ENCODE data around the gene SLC26A11. TPM values are rescaled to one million over a fixed set of nuclear protein-coding genes. Genes with fewer than 3 reads are reported as not detected.

The SLC26A11 gene
- total RNA-seq, 1 donor: 12.7 TPM

GRCh38 chr17:80264205-80265075, 44.2 kb downstream of the SLC26A11 start:
- H3K79me2 ChIP-seq (ENCODE audit: insufficient read depth, low read length): peaks cover 43% of the 10 kb centered on the region
- H3K9me3 ChIP-seq (ENCODE audit: low read depth, low read length): no peaks in the 10 kb centered on the region
- no peak overlapping the region for H2AFZ ChIP-seq (ENCODE audit: low read length)
- TF ChIP-seq CTCF (IDR thresholded peaks at IDR 0.05; ENCODE audit: extremely low read depth, low read depth, low read length): no peak
- no peak overlapping the region for H3K4me3 ChIP-seq (ENCODE audit: insufficient read depth, low read length)
- peaks cover 29% of the 10 kb centered on the region for H3K4me1 ChIP-seq (ENCODE audit: insufficient read depth, low read length)
- peaks cover 9% of the 10 kb centered on the region for H4K20me1 ChIP-seq (ENCODE audit: insufficient read depth, low read length)
- H3K36me3 ChIP-seq (ENCODE audit: insufficient read depth, low read length): peaks cover 37% of the 10 kb centered on the region
- H3K27ac ChIP-seq (ENCODE audit: low read depth, low read length): no peak overlapping the region
- no peaks in the 10 kb centered on the region for H3K27me3 ChIP-seq (ENCODE audit: insufficient read depth, low read length)
- DNase-seq (ENCODE audit: insufficient read length, low spot score, missing footprints): peak; percentile 3
- peak overlapping the region; percentile 85 for H3K4me2 ChIP-seq (ENCODE audit: insufficient read depth, low read length)

- Histone ChIP-seq H3K36me3 (ENCODE audit: insufficient read depth, low read length) (peaks cover 37% of the 10 kb centered on the region), H3K27me3 (ENCODE audit: insufficient read depth, low read length) (no peaks in the 10 kb centered on the region), H3K4me1 (ENCODE audit: insufficient read depth, low read length) (peaks cover 23% of the 10 kb centered on the region), H3K27ac (ENCODE audit: low read depth, low read length) (no peak overlapping the region), H3K79me2 (ENCODE audit: insufficient read depth, low read length) (peaks cover 43% of the 10 kb centered on the region), H3K9me3 (ENCODE audit: low read depth, low read length) (no peaks in the 10 kb centered on the region), H2AFZ (ENCODE audit: low read length) (no peak overlapping the region), H3K4me3 (ENCODE audit: insufficient read depth, low read length) (no peak overlapping the region), H4K20me1 (ENCODE audit: insufficient read depth, low read length) (peaks cover 9% of the 10 kb centered on the region), H3K4me2 (ENCODE audit: insufficient read depth, low read length) (no peak overlapping the region)
- no peak for TF ChIP-seq CTCF (IDR thresholded peaks at IDR 0.05; ENCODE audit: extremely low read depth, low read depth, low read length)
- no peak for DNase-seq (ENCODE audit: insufficient read length, low spot score, missing footprints)
Measured at GRCh38 chr17:80265205-80266068, 45.2 kb downstream of the SLC26A11 start.

GRCh38 chr17:80267391-80267790, 47.2 kb downstream of the SLC26A11 start:
- DNase-seq (ENCODE audit: insufficient read length, low spot score, missing footprints): no peak
- H3K27ac ChIP-seq (ENCODE audit: low read depth, low read length): no peak overlapping the region
- H3K9me3 ChIP-seq (ENCODE audit: low read depth, low read length): no peaks in the 10 kb centered on the region

More at GRCh38 chr17:80267391-80267790, 47.2 kb downstream of the SLC26A11 start:
- Histone ChIP-seq H4K20me1 (ENCODE audit: insufficient read depth, low read length) (peaks cover 11% of the 10 kb centered on the region), H2AFZ (ENCODE audit: low read length) (no peak overlapping the region), H3K27me3 (ENCODE audit: insufficient read depth, low read length) (no peaks in the 10 kb centered on the region), H3K36me3 (ENCODE audit: insufficient read depth, low read length) (peaks cover 37% of the 10 kb centered on the region), H3K4me3 (ENCODE audit: insufficient read depth, low read length) (no peak overlapping the region), H3K4me1 (ENCODE audit: insufficient read depth, low read length) (peaks cover 14% of the 10 kb centered on the region), H3K4me2 (ENCODE audit: insufficient read depth, low read length) (no peak overlapping the region), H3K79me2 (ENCODE audit: insufficient read depth, low read length) (peaks cover 28% of the 10 kb centered on the region)
- no peak for TF ChIP-seq CTCF (IDR thresholded peaks at IDR 0.05; ENCODE audit: extremely low read depth, low read depth, low read length)
